Esophagus muscularis mucosa (tissue), 4 donors: Measurements from ENCODE around the gene KAZN.

Experiments
- EP300 ChIP-seq: sonication (generic); formaldehyde crosslinking; IDR thresholded peaks from one replicate; pipeline ENCODE4 v1.6.1; 2017; ENCODE audit warnings: antibody characterized with exemption
- POLR2A ChIP-seq: fragments of 450-650 bp; IDR thresholded peaks from one replicate; pipeline ENCODE4 v1.6.1; 2017; ENCODE audit warnings: antibody characterized with exemption, moderate library complexity, mild to moderate bottlenecking, low read depth
- POLR2AphosphoS5 ChIP-seq, 2 donors: sonication (generic); formaldehyde crosslinking; IDR thresholded peaks; one replicate each; pipeline ENCODE4 v1.6.1; 2017; ENCODE audit warnings: antibody characterized with exemption in 2 of 2
- TF ChIP-seq, protein P1 (sequence below), 3 experiments: fragments of 200-600 bp in 2 of 3; fragments of 450-650 bp in 1 of 3; sonication (generic) in 2 of 3; IDR thresholded peaks; one replicate each; pipeline ENCODE4 v1.5.1; 2017 to 2019; ENCODE audit warnings: antibody characterized with exemption in 3 of 3, mild to moderate bottlenecking in 2 of 3, moderate library complexity in 1 of 3

DNA sequence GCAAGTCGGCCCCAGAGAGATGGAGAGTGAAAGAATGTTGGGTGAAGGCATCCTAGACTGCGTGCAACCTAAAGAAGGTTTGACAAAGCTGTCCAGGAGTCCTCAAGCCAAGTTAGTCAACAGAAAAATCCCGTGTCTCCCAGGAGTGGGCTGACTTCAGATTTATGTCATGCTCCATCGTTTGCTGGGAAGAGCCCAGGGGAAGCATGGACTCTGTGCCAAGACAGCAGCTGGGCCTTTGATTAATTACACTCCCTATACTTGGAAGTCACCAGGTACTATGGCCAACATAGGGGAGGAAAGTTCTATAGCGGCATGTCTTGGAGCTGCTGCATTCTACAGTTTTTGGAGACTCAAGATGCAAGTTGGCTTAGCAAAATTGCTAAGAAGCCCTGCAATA, 247.4 kb downstream of the KAZN start:
- TF ChIP-seq POLR2AphosphoS5 (IDR thresholded peaks at IDR 0.05) (no peak), EP300 (no peak), POLR2A (no peak)
- TF ChIP-seq, protein P1, sequence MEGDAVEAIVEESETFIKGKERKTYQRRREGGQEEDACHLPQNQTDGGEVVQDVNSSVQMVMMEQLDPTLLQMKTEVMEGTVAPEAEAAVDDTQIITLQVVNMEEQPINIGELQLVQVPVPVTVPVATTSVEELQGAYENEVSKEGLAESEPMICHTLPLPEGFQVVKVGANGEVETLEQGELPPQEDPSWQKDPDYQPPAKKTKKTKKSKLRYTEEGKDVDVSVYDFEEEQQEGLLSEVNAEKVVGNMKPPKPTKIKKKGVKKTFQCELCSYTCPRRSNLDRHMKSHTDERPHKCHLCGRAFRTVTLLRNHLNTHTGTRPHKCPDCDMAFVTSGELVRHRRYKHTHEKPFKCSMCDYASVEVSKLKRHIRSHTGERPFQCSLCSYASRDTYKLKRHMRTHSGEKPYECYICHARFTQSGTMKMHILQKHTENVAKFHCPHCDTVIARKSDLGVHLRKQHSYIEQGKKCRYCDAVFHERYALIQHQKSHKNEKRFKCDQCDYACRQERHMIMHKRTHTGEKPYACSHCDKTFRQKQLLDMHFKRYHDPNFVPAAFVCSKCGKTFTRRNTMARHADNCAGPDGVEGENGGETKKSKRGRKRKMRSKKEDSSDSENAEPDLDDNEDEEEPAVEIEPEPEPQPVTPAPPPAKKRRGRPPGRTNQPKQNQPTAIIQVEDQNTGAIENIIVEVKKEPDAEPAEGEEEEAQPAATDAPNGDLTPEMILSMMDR (IDR thresholded peaks at IDR 0.05) = no peak
